ENCODE results near the gene TCN2.
"Not testable (repeated sequence)": the region's sequence is repeated elsewhere in the genome, so short reads cannot be mapped to it uniquely, and the experiment has no call there.

The TCN2 gene

DNA sequence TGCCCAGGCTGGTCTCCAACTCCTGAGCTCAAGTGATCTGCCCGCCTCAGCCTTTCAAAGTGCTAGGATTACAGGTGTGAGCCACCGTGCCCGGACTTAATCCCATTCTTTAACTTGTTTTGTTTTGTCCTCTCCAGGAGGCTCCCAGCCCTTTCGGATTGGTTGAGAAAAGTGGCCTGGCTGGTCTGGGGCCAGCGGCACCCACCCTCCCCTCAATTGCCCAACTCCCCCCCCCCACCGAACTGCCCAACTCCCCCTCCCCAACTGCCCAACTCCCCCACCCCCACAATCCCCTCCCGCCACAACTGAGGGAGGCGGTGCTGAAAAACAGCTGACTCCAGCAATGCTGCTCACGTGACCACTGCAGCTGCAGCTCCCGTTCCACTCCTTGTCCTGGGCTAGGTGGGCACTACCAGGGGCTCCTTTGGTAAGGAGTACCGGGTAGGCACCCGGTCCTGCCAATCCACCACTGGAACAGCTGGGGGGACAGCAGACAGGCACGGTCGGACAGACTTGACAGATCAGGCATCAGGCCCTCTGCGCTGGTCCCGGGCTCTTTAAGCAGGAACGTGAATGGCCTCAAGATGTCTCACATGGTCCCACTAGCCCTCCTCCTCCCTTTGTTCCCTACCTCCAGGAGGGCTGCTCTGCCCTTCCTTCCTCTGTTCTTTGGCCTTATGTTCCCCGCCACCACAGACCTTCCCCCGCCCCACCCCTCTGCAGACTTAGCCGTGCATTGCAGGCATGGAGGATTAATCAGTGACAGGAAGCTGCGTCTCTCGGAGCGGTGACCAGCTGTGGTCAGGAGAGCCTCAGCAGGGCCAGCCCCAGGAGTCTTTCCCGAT, at the start of gene TCN2:
TSS of gene TCN2 (plus strand) at position 720 of the 845 bp plus-strand sequence. CDS start 158 bp downstream, outside the sequence.
- peak; percentile 61 for DNase-seq

GRCh38 chr22:30557243-30557642, 49.7 kb upstream of the TCN2 start:
- DNase-seq: no peak

DNA sequence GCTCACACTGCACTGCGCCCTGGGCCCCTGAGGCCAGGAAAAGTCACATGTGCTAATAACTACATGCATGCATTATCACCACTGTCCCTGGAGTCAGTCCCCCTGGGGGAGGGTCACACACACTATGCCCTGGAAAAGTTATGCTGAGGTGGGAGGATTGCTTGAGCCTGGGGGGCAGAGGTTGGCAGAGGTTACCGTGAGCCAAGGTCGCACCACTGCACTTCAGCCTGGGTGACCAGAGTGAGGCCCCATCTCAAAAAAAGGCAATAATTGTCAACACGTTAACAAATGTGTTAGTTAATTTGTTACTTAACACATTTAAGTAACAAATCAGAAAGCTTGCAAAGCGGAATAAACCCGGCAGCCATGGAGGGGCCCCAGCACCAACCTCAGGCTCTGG, 47.1 kb upstream of the TCN2 start:
- no peak for DNase-seq

GRCh38 chr22:30560643-30561202, 46.3 kb upstream of the TCN2 start:
- peak; percentile 59 for DNase-seq

DNA sequence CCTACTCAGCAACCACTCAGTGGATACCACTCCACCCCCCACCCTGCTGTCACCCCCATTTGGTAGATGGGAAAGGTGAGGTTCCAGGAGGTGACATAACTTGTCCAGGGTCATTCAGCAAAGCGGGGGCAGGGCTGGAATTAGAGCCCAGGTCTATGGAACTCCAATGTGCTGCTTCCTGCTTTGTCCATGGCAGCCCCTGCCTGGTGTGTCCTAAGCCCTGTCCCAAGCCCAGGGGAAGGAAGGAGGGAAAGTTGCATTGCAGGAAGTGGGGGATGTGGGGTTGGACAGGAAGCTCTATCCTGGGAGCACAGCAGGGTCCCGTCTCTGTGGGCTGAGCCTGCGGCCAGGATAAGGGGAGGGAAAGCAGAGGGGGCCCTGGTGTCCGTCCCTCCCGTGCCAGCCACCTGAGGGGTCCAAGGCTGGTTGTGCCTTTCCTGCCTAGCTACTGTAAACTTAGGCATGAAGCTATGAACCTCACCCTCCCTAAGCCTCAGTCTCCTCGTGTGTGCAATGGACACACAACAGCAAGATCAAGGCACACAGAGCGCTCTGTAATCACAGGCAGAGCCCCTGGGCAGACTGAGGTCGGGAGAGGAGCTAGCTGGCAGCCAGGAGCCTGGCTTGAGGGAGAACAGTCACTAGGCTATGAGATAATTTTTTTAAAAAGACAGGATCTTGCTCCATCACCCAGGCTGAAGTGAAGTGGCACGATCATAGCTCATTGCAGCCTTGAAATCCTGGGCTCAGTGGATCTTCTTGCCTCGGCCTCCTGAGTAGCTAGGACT, 45.4 kb upstream of the TCN2 start:
- DNase-seq: no peak

DNA sequence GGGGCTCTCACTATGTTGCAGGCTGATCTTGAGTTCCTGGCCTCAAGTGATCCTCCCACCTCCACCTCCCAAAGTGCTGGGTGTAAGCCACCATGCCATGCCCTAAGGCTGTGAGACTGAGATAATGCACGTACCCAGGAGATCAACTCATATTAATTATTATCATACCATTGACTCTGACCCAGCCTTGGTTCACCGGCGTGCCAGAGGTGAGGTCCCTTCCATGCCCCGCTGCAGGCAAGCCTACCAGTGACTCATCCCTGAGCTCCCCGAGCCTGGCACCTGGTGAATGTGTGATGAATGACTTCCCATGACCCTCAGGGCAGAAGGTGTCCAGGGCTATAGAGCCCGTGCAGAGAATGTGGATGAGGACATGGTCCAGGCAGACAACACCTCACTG, 44.6 kb upstream of the TCN2 start:
- DNase-seq: no peak

- no peak for DNase-seq
These were observed 42.8 kb upstream of the TCN2 start for GRCh38 chr22:30564045-30564760.

- no peak for DNase-seq
These were observed 42.2 kb upstream of the TCN2 start for GRCh38 chr22:30564761-30565119.

DNA sequence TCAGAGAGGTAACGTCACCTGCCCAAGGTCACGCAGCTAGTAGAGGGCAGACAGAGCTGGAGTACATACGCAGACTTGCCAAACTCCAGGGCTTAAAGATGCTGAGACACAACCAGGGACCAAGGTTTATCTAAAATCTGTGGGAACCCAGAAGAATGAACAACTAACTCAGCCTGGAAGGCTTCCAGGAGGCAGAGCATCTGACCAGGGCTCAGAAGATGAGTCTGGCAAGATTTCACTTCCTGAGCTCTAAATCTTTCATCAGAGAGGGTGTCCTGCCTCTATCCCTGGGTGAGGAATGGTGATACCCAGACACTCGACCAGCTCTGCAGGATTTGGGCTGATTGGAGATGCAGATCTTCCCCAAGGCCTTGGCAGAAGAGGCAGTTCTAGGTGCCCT, 41.6 kb upstream of the TCN2 start:
- DNase-seq: no peak

DNA sequence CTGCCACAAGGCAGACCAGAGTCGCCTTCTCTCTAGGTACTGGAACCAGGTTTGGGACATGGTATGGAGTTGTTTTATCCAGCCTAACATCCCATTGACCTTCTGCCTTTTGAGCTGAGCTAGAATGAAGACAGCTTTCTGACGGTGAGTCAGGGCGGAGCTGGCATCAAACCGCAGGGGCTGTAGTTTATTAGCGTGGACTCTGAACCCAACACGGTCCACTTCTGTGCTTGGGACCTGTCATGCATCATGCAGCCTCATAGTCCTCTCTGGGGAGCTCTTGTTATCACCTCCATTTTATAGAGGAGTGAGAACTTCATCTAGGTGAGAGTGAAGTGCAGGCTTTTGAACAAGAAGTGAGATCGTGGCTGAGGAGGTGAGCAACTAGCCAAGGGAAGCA, 40.8 kb upstream of the TCN2 start:
- DNase-seq: no peak

- not testable (repeated sequence) for DNase-seq
These were observed 39.7 kb upstream of the TCN2 start for GRCh38 chr22:30567277-30567676.

GRCh38 chr22:30568137-30568805, 38.7 kb upstream of the TCN2 start:
- DNase-seq: no peak

DNA sequence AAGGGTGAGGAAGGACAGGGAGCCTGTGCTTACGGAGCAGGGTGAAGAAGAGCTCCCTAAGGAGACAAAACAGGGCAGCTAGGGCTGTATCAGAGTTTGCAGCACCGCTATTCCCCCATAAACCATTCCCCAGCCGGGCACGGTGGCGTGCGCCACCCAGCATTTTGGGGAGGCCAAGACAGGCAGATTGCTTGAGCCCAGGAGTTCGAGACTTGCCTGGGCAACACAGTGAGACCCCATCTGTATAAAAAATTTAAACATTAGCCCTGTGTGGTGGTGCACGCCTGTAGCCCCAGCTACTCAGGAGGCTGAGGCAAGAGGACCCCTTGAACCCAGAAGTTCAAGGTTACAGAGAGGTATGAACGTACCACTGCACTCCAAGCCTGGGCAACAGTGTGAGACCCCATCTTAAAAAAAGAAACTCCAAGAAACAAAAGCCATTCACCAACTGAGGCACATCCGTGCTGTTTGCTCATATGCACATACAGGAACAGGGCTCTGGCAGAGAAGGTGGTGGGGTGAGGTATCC, 37.2 kb upstream of the TCN2 start:
- no peak for DNase-seq

GRCh38 chr22:30572210-30572609, 34.8 kb upstream of the TCN2 start:
- no peak for DNase-seq

DNA sequence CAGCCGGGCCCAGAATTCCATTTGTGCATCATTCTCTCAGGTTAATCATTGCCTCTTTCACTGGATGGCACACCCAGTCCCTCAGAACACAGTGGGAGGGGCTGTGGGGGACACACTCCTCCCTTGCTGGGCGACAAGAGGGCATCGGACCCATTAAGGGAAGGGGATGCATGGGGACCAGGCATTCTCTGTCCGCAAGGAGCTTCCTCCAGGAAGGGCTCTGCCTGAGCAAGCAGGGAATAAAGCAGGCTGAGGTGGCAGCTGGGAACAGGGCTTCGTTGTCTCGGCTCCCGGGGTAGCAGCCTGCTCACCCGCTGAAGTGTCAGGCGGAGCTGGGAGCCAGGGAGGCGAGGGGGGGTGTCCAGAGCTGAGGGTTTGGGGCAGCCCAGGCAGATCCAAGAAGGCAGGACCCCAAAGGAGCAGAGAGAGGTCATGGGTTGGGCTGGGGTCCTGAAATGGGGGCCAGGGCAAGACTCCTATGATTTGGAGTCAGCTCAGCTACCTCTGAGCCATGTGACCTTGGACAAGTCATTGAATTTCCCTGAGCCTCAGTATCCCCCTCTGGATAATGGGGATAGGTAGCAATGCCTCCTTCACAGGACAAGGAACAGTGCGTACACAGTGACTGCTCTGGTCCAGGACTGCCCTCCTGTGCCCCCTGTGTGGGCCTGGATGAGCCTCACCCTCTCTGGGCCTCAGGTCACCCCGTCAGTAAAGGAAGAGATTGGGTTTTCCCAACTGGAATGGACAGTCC, 34.0 kb upstream of the TCN2 start:
- DNase-seq: no peak

DNA sequence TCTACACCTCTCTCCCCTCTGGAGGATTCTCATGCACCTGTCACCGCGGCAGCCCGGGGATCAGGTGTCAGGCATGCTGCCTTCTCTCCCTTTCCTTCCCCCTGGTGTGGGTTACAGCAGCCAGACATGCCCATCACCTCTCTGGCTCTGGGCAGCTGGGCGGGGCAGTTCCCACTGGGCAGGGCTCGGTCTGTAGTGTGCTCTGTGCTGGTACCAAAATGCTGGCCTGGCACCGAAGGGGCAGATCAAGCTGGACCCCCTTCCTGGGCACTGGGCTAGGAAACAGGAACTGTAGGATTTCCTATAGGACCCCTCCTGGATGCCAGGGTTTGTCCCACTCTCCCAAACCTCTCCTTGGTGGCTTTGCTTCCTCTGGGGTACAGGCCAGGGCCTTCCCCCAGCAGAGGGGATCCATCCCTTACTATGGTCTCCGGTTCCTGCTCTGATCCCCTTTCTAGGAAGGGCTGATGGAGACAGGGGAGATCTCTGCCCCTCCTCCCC, 33.3 kb upstream of the TCN2 start:
- DNase-seq: no peak

- DNase-seq: no peak
These were observed 32.6 kb upstream of the TCN2 start, which contains the start of gene GAL3ST1 for GRCh38 chr22:30574095-30574981. GAL3ST1 (minus strand) TSS chr22:30574665; CDS start chr22:30557392, 17,273 bp downstream.

DNA sequence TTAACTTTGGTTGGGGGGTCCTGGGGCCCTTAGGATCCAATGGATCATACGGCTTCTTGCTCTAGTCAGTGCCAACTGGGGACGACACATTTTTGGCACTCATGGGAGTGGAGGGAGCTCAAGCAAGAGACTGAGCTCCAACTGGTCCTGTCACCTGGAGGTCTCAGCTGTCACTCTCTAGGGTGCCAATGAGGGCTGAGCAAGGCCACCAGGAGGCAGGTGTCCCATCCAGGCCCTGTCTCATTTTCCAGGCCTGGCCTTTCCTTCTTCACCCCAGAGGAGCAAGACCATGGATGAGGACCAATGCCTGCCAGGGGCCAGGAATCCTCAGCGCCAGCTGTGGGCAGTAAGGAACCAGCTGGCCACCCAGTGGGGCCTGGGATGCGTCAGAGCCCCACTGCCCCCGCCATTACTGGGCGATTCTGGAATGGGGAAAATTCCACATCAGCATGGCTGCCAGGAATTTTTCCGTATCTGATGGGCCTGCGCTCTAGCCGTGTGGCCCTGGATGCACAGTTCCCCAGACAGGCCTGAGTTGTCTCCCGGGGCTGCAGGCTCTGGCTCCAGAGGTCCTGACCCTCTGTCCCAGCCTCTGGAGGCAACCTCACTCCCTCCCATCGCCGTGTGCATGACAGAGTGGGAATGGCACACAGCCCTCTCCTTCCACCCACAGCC, 31.8 kb upstream of the TCN2 start:
- no peak for DNase-seq

DNA sequence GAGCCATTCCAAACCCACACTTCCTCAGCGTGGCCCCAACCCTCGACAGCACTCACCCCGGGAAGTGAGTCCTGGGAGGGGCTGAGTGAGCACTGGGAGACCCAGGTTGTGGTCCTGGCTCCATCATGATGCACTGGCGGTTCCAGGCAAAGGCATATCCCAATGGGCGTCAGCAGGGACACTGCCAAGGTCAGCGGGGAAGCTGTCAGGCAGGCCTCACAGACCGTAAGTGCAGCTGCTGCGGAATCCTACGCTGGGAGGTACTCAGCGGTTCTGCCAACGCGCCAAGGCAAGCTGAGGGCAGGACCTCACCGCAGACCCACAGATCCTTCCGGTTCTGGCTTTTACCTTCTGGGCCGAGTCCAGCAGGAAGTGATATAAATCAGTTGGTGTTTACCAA, 31.1 kb upstream of the TCN2 start:
- DNase-seq: no peak

- no peak for DNase-seq
These were observed 28.5 kb upstream of the TCN2 start for GRCh38 chr22:30578481-30578880.

Data from activated CD4-positive, alpha-beta T cell treated with anti-CD3 and anti-CD28 coated beads for 48 hours (primary cell).